GM23338 (cell line): Measurements from ENCODE around the gene PLXND1. TPM values are rescaled to one million over a fixed set of nuclear protein-coding genes. Genes with fewer than 3 reads are reported as not detected.

Source experiments
- ATAC-seq: fragments of 200-7000 bp; cut with Tn5 transposase; 3 replicates; pipeline ENCODE4 v1.9.1; 2020
- DNase-seq: peaks from one replicate; pipeline ENCODE4 v3.0.0-alpha.2; 2015; ENCODE audit warnings: low spot score
- H2AFZ ChIP-seq: fragments of 200-600 bp; sonication (generic); 2 replicates; pipeline ENCODE4 v1.8.0; 2016; ENCODE audit warnings: antibody characterized with exemption, mild to moderate bottlenecking, moderate library complexity
- H3F3A ChIP-seq: fragments of 200-600 bp; sonication (generic); replicated peaks from 2 replicates; pipeline ENCODE4 v1.8.0; 2017; ENCODE audit warnings: antibody characterized with exemption, mixed run types, low read depth
- H3K27ac ChIP-seq: fragments of 200-600 bp; sonication (generic); 2 replicates; pipeline ENCODE4 v1.6.1; 2016; ENCODE audit warnings: low read depth
- H3K27me3 ChIP-seq: fragments of 200-600 bp; sonication (generic); 2 replicates; pipeline ENCODE4 v1.8.0; 2016; ENCODE audit warnings: mild to moderate bottlenecking, mixed run types, moderate library complexity; ENCODE audit not compliant: insufficient read depth
- H3K36me3 ChIP-seq: fragments of 200-600 bp; sonication (generic); 2 replicates; pipeline ENCODE4 v1.8.0; 2016; ENCODE audit warnings: mild to moderate bottlenecking; ENCODE audit not compliant: insufficient read depth
- H3K4me1 ChIP-seq: fragments of 200-600 bp; sonication (generic); 2 replicates; pipeline ENCODE4 v1.8.0; 2016; ENCODE audit warnings: mild to moderate bottlenecking, moderate library complexity; ENCODE audit not compliant: insufficient read depth
- H3K4me2 ChIP-seq: fragments of 200-600 bp; sonication (generic); 2 replicates; pipeline ENCODE4 v1.7.1; 2017; ENCODE audit warnings: mixed run types
- H3K4me3 ChIP-seq: fragments of 200-600 bp; sonication (generic); 2 replicates; pipeline ENCODE4 v1.6.1; 2016; ENCODE audit warnings: mixed run types
- H3K79me2 ChIP-seq: fragments of 200-600 bp; sonication (generic); replicated peaks from 2 replicates; pipeline ENCODE4 v1.8.0; 2017; ENCODE audit warnings: mild to moderate bottlenecking; ENCODE audit not compliant: insufficient read depth
- H3K9me2 ChIP-seq: fragments of 200-600 bp; sonication (generic); 2 replicates; pipeline ENCODE4 v1.8.0; 2017; ENCODE audit not compliant: insufficient read depth
- H4K20me1 ChIP-seq: fragments of 200-600 bp; sonication (generic); replicated peaks from 2 replicates; pipeline ENCODE4 v1.8.0; 2017; ENCODE audit warnings: mild to moderate bottlenecking; ENCODE audit not compliant: insufficient read depth
- H3K27ac Mint-ChIP-seq: 2 replicates; pipeline ENCODE4 v1.8.0; 2020; ENCODE audit warnings: inconsistent platforms, mild to moderate bottlenecking, moderate library complexity, mixed read lengths
- H3K27me3 Mint-ChIP-seq: 3 replicates; pipeline ENCODE4 v1.8.0; 2022; ENCODE audit warnings: low read depth, mild to moderate bottlenecking, moderate library complexity, mixed read lengths, inconsistent platforms; ENCODE audit not compliant: insufficient read depth, poor library complexity
- H3K36me3 Mint-ChIP-seq: 3 replicates; pipeline ENCODE4 v1.8.0; 2021; ENCODE audit warnings: low read depth, mild to moderate bottlenecking, inconsistent platforms, moderate library complexity, mixed read lengths
- H3K4me1 Mint-ChIP-seq: 3 replicates; pipeline ENCODE4 v1.8.0; 2020; ENCODE audit warnings: mild to moderate bottlenecking, inconsistent platforms, mixed read lengths
- H3K4me3 Mint-ChIP-seq: 3 replicates; pipeline ENCODE4 v1.8.0; 2021; ENCODE audit warnings: moderate library complexity, mild to moderate bottlenecking, inconsistent platforms, mixed read lengths
- H3K9me3 Mint-ChIP-seq: 3 replicates; pipeline ENCODE4 v1.8.0; 2020; ENCODE audit warnings: moderate library complexity, mild to moderate bottlenecking, inconsistent platforms, mixed read lengths
- CREB1 ChIP-seq: fragments of 250-450 bp; sonication (Bioruptor Pico); IDR thresholded peaks from 2 replicates; pipeline ENCODE4 v1.5.0; 2020; ENCODE audit warnings: low read depth, mild to moderate bottlenecking, moderate library complexity
- EZH2 ChIP-seq: fragments of 200-600 bp; sonication (generic); IDR thresholded peaks from one replicate; pipeline ENCODE4 v1.8.0; 2017; ENCODE audit warnings: antibody characterized with exemption, mild to moderate bottlenecking, low read depth; ENCODE audit not compliant: unreplicated experiment
- EZH2phosphoT487 ChIP-seq: fragments of 200-600 bp; sonication (generic); IDR thresholded peaks from one replicate; pipeline ENCODE4 v1.8.1; 2018; ENCODE audit warnings: antibody characterized with exemption; ENCODE audit not compliant: unreplicated experiment
- JUNB ChIP-seq: IDR thresholded peaks from one replicate; pipeline ENCODE4 v1.6.1; 2016; ENCODE audit warnings: antibody characterized with exemption; ENCODE audit not compliant: unreplicated experiment
- NANOG ChIP-seq: IDR thresholded peaks from 2 replicates; pipeline ENCODE4 v1.6.1; 2016; ENCODE audit warnings: antibody characterized with exemption, borderline replicate concordance
- POLR2AphosphoS5 ChIP-seq: IDR thresholded peaks from 2 replicates; pipeline ENCODE4 v1.6.1; 2016; ENCODE audit warnings: antibody characterized with exemption, low read depth
- STAT1 ChIP-seq: IDR thresholded peaks from one replicate; pipeline ENCODE4 v1.6.1; 2016; ENCODE audit warnings: antibody characterized with exemption; ENCODE audit not compliant: unreplicated experiment
- ZNF114 ChIP-seq: fragments of 250-450 bp; sonication (Bioruptor Pico); IDR thresholded peaks from 2 replicates; pipeline ENCODE4 v1.5.0; 2020; ENCODE audit warnings: mild to moderate bottlenecking, moderate library complexity
- ZNF331 ChIP-seq: fragments of 250-450 bp; sonication (Bioruptor Pico); IDR thresholded peaks from 2 replicates; pipeline ENCODE4 v1.5.0; 2020; ENCODE audit warnings: low read depth, mild to moderate bottlenecking, moderate library complexity
- polyA plus RNA-seq: library from polyadenylated mRNA; unstranded; fragments of >200 nt; fragmentation: Nextera tagmentation; extraction: Ambion mirVana; gene quantifications from 2 replicates; pipeline ENCODE4 v1.2.1, GENCODE V29; 2016
- total RNA-seq: library from RNA; depleted of rRNA; stranded (reverse); fragments of >200 nt; shearing (Covaris generic); gene quantifications from 2 replicates; pipeline ENCODE4 v1.2.3, GENCODE V29; 2014
- TF ChIP-seq, protein P1 (sequence below): IDR thresholded peaks from 2 replicates; pipeline ENCODE4 v1.6.1; 2016; ENCODE audit warnings: antibody characterized with exemption
- TF ChIP-seq, protein P2 (sequence below): IDR thresholded peaks from one replicate; pipeline ENCODE4 v1.6.1; 2018; ENCODE audit warnings: antibody characterized with exemption; ENCODE audit not compliant: unreplicated experiment
- TF ChIP-seq, protein P3 (sequence below): fragments of 250-450 bp; sonication (Bioruptor Pico); IDR thresholded peaks from 2 replicates; pipeline ENCODE4 v1.5.0; 2020; ENCODE audit warnings: mild to moderate bottlenecking, moderate library complexity
- TF ChIP-seq, protein P4 (sequence below), 2 experiments: fragments of 200-600 bp in 1 of 2; sonication (generic) in 1 of 2; conservative IDR thresholded peaks; 2 replicates each; pipeline versions ENCODE4 v1.5.1 to v1.6.1; 2016 to 2017; ENCODE audit warnings: antibody characterized with exemption in 2 of 2, low read depth in 2 of 2, mild to moderate bottlenecking in 2 of 2, moderate library complexity in 1 of 2

PLXND1 gene
- total and polyA plus RNA-seq, 2 experiments from 2014 or later = 13.3 to 60.4 TPM

DNA sequence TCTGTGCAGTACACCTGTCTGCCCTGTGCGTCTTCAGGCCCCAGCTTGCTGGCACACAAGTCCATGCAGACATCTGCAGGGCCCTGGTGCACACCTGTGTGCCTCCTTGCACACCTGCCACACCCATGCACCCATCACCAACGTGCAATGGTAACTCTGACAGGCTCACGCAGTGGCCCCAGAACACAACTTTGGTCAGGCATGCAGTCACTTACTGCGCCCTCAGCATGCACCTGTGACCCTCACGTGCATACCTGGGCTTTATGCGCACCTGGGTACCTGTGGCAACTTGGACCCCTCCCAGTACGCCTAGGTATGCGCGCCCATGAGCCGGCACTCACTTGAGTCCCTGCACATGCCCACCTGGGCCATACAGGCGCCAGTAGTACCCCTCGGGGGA, 1.7 kb downstream of the PLXND1 start:
- peaks cover 53% of the 10 kb centered on the region for H3K4me1 ChIP-seq
- Mint-ChIP-seq H3K4me1 (peaks cover 66% of the 10 kb centered on the region), H3K4me3 (peak overlapping the region; percentile 88), H3K27ac (no peak overlapping the region; the same call in 1 of the 2 replicates), H3K36me3 (no peaks in the 10 kb centered on the region; the same call in 2 of the 3 replicates), H3K27me3 (peaks cover 44% of the 10 kb centered on the region), H3K9me3 (no peaks in the 10 kb centered on the region)
- no peak overlapping the region for H2AFZ ChIP-seq
- no peak for ATAC-seq
- H3F3A ChIP-seq = peaks cover 14% of the 10 kb centered on the region
- H4K20me1 ChIP-seq = peaks cover 10% of the 10 kb centered on the region
- DNase-seq = peak; percentile 74
- no peaks in the 10 kb centered on the region for H3K36me3 ChIP-seq
- no peak overlapping the region for H3K27ac ChIP-seq
- peaks cover 42% of the 10 kb centered on the region for H3K27me3 ChIP-seq
- H3K4me3 ChIP-seq = peak overlapping the region; percentile 69
- no peaks in the 10 kb centered on the region for H3K9me2 ChIP-seq
- peak overlapping the region; percentile 70 for H3K4me2 ChIP-seq
- peaks cover 33% of the 10 kb centered on the region for H3K79me2 ChIP-seq
- TF ChIP-seq, protein P1, sequence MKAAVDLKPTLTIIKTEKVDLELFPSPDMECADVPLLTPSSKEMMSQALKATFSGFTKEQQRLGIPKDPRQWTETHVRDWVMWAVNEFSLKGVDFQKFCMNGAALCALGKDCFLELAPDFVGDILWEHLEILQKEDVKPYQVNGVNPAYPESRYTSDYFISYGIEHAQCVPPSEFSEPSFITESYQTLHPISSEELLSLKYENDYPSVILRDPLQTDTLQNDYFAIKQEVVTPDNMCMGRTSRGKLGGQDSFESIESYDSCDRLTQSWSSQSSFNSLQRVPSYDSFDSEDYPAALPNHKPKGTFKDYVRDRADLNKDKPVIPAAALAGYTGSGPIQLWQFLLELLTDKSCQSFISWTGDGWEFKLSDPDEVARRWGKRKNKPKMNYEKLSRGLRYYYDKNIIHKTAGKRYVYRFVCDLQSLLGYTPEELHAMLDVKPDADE = no peak
- TF ChIP-seq JUNB = no peak
- no peak for TF ChIP-seq EZH2
- no peak for TF ChIP-seq EZH2phosphoT487
- TF ChIP-seq, protein P2, sequence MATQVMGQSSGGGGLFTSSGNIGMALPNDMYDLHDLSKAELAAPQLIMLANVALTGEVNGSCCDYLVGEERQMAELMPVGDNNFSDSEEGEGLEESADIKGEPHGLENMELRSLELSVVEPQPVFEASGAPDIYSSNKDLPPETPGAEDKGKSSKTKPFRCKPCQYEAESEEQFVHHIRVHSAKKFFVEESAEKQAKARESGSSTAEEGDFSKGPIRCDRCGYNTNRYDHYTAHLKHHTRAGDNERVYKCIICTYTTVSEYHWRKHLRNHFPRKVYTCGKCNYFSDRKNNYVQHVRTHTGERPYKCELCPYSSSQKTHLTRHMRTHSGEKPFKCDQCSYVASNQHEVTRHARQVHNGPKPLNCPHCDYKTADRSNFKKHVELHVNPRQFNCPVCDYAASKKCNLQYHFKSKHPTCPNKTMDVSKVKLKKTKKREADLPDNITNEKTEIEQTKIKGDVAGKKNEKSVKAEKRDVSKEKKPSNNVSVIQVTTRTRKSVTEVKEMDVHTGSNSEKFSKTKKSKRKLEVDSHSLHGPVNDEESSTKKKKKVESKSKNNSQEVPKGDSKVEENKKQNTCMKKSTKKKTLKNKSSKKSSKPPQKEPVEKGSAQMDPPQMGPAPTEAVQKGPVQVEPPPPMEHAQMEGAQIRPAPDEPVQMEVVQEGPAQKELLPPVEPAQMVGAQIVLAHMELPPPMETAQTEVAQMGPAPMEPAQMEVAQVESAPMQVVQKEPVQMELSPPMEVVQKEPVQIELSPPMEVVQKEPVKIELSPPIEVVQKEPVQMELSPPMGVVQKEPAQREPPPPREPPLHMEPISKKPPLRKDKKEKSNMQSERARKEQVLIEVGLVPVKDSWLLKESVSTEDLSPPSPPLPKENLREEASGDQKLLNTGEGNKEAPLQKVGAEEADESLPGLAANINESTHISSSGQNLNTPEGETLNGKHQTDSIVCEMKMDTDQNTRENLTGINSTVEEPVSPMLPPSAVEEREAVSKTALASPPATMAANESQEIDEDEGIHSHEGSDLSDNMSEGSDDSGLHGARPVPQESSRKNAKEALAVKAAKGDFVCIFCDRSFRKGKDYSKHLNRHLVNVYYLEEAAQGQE = no peak
- no peak for TF ChIP-seq NANOG
- TF ChIP-seq STAT1 = no peak
- no peak for TF ChIP-seq CREB1 (CRISPR knock-in tag)
- TF ChIP-seq POLR2AphosphoS5 = no peak
- TF ChIP-seq ZNF331 (CRISPR knock-in tag) = no peak
- TF ChIP-seq ZNF114 (CRISPR knock-in tag) = no peak
- TF ChIP-seq, protein P3, sequence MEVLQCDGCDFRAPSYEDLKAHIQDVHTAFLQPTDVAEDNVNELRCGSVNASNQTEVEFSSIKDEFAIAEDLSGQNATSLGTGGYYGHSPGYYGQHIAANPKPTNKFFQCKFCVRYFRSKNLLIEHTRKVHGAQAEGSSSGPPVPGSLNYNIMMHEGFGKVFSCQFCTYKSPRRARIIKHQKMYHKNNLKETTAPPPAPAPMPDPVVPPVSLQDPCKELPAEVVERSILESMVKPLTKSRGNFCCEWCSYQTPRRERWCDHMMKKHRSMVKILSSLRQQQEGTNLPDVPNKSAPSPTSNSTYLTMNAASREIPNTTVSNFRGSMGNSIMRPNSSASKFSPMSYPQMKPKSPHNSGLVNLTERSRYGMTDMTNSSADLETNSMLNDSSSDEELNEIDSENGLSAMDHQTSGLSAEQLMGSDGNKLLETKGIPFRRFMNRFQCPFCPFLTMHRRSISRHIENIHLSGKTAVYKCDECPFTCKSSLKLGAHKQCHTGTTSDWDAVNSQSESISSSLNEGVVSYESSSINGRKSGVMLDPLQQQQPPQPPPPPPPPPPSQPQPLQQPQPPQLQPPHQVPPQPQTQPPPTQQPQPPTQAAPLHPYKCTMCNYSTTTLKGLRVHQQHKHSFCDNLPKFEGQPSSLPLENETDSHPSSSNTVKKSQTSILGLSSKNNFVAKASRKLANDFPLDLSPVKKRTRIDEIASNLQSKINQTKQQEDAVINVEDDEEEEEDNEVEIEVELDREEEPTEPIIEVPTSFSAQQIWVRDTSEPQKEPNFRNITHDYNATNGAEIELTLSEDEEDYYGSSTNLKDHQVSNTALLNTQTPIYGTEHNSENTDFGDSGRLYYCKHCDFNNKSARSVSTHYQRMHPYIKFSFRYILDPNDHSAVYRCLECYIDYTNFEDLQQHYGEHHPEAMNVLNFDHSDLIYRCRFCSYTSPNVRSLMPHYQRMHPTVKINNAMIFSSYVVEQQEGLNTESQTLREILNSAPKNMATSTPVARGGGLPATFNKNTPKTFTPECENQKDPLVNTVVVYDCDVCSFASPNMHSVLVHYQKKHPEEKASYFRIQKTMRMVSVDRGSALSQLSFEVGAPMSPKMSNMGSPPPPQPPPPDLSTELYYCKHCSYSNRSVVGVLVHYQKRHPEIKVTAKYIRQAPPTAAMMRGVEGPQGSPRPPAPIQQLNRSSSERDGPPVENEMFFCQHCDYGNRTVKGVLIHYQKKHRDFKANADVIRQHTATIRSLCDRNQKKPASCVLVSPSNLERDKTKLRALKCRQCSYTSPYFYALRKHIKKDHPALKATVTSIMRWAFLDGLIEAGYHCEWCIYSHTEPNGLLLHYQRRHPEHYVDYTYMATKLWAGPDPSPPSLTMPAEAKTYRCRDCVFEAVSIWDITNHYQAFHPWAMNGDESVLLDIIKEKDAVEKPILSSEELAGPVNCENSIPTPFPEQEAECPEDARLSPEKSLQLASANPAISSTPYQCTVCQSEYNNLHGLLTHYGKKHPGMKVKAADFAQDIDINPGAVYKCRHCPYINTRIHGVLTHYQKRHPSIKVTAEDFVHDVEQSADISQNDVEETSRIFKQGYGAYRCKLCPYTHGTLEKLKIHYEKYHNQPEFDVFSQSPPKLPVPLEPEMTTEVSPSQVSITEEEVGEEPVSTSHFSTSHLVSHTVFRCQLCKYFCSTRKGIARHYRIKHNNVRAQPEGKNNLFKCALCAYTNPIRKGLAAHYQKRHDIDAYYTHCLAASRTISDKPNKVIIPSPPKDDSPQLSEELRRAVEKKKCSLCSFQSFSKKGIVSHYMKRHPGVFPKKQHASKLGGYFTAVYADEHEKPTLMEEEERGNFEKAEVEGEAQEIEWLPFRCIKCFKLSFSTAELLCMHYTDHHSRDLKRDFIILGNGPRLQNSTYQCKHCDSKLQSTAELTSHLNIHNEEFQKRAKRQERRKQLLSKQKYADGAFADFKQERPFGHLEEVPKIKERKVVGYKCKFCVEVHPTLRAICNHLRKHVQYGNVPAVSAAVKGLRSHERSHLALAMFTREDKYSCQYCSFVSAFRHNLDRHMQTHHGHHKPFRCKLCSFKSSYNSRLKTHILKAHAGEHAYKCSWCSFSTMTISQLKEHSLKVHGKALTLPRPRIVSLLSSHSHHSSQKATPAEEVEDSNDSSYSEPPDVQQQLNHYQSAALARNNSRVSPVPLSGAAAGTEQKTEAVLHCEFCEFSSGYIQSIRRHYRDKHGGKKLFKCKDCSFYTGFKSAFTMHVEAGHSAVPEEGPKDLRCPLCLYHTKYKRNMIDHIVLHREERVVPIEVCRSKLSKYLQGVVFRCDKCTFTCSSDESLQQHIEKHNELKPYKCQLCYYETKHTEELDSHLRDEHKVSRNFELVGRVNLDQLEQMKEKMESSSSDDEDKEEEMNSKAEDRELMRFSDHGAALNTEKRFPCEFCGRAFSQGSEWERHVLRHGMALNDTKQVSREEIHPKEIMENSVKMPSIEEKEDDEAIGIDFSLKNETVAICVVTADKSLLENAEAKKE (CRISPR knock-in tag) = no peak
- TF ChIP-seq, protein P4, sequence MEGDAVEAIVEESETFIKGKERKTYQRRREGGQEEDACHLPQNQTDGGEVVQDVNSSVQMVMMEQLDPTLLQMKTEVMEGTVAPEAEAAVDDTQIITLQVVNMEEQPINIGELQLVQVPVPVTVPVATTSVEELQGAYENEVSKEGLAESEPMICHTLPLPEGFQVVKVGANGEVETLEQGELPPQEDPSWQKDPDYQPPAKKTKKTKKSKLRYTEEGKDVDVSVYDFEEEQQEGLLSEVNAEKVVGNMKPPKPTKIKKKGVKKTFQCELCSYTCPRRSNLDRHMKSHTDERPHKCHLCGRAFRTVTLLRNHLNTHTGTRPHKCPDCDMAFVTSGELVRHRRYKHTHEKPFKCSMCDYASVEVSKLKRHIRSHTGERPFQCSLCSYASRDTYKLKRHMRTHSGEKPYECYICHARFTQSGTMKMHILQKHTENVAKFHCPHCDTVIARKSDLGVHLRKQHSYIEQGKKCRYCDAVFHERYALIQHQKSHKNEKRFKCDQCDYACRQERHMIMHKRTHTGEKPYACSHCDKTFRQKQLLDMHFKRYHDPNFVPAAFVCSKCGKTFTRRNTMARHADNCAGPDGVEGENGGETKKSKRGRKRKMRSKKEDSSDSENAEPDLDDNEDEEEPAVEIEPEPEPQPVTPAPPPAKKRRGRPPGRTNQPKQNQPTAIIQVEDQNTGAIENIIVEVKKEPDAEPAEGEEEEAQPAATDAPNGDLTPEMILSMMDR (conservative IDR thresholded peaks at IDR 0.05; ENCODE audit: low read depth in 2 of 2) = no peak
